Heart left ventricle (tissue), 13 donors: Measurements from ENCODE around the gene NDUFS4.

Source experiments
- CTCF ChIP-seq, 12 donors: fragments of 200-600 bp; sonication (generic) in 4 of 12; IDR thresholded peaks; one replicate each; pipeline versions ENCODE4 v1.5.0 to v1.8.0; 2018 to 2022; ENCODE audit warnings: antibody characterized with exemption in 12 of 12, mild to moderate bottlenecking in 5 of 12
- POLR2A ChIP-seq, 2 donors: fragments of 450-650 bp; IDR thresholded peaks; one replicate each; pipeline ENCODE4 v1.6.1; 2017; ENCODE audit warnings: antibody characterized with exemption in 2 of 2, mild to moderate bottlenecking in 2 of 2, moderate library complexity in 2 of 2
- donor health status: ischemic (EF 13 %, LVEDD 7.1; RV severe dilation, severe dysfunction).
- donor health status: DM: no; HTN: yes; CAD: no.
- donor health status: DM: no; HTN: no; CAD: no.
- donor health status: ischemic (EF 25% LVEDD 6.9; RV normal size, moderate dysfunction).
- donor health status: ischemic (EF 25% LVEDD 5.7; RV mildly dilated, moderate dysfunction).
- donor health status: ischemic (EF 35%, LVEDD 5.7; RV mildly dilated, moderate dysfunction).
- donor health status: nonischemic (EF 11% LVEDD 7.7; RV severe dilation, severe dysfunction).
- donor health status: DM: yes; HTN: yes; CAD: no.
- donor health status: PGD.
- donor health status: ischemic (EF 29% LVEDD 5.4; RV normal size, mild dysfunction).
- donor health status: nonischemic (EF 23%, LVEDD 6.1; RV moderate dilation, normal function).

- TF ChIP-seq POLR2A (IDR thresholded peaks at IDR 0.05) = no peak
- TF ChIP-seq CTCF (IDR thresholded peaks at IDR 0.05) = no peak
Observed at GRCh38 chr5:53560028-53560427, 411 bp upstream of the NDUFS4 start.
